Right renal pelvis (tissue), 4 donors: ENCODE measurements around the gene CWF19L2. TPM values are rescaled to one million over a fixed set of nuclear protein-coding genes. Genes with fewer than 3 reads are reported as not detected.

Source experiments
- DNase-seq, 4 donors: peaks; one replicate each; pipeline ENCODE4 v3.0.0-alpha.2; 2013; ENCODE audit warnings: low read depth in 4 of 4, low spot score in 3 of 4, missing footprints in 1 of 4
- polyA plus RNA-seq, 4 donors: library from polyadenylated mRNA; unstranded; fragments of 120-200 nt; gene quantifications; one replicate each; pipeline ENCODE4 v1.2.1, GENCODE V29; 2013; ENCODE audit not compliant: insufficient read length in 4 of 4

The CWF19L2 gene
- polyA plus RNA-seq, 4 donors = 17.9 to 23.4 (median 22.5) TPM

GRCh38 chr11:107316426-107316825, 141.2 kb downstream of the CWF19L2 start:
- no peak for DNase-seq

- DNase-seq = no peak
These were observed 149.6 kb downstream of the CWF19L2 start for GRCh38 chr11:107307991-107308390.

- no peak for DNase-seq
These were observed 155.7 kb downstream of the CWF19L2 start for GRCh38 chr11:107301878-107302277.

GRCh38 chr11:107293677-107294344, 163.8 kb downstream of the CWF19L2 start:
- DNase-seq = no peak

GRCh38 chr11:107282195-107282594, 175.4 kb downstream of the CWF19L2 start:
- DNase-seq = no peak

Other genes starting within 250 kb of the CWF19L2 start
- 10 to 100 TPM; 10.6 to 13.4 (median 12.8) TPM for gene ALKBH8, start 107.9 kb upstream of the CWF19L2 start, polyA plus RNA-seq
- under 1 TPM; 0.20 to 0.34 (median 0.24) TPM for gene ELMOD1, start 133.3 kb upstream of the CWF19L2 start, polyA plus RNA-seq